ENCODE data around the gene RSAD1.

GRCh38 chr17:50467114-50467854, 11.4 kb upstream of the RSAD1 start:
- TF ChIP-seq CTCF (IDR thresholded peaks at IDR 0.05) (no peak), POLR2A (IDR thresholded peaks at IDR 0.05) (no peak)

All from vagina (tissue), 2 donors.